Measurements from ENCODE around the gene ACSS2. TPM values are rescaled to one million over a fixed set of nuclear protein-coding genes. Genes with fewer than 3 reads are reported as not detected.
"Not testable (repeated sequence)": the region's sequence is repeated elsewhere in the genome, so short reads cannot be mapped to it uniquely, and the experiment has no call there.

ACSS2 gene
- total RNA-seq, 1 donor from 2014 or later: 149 TPM

DNA sequence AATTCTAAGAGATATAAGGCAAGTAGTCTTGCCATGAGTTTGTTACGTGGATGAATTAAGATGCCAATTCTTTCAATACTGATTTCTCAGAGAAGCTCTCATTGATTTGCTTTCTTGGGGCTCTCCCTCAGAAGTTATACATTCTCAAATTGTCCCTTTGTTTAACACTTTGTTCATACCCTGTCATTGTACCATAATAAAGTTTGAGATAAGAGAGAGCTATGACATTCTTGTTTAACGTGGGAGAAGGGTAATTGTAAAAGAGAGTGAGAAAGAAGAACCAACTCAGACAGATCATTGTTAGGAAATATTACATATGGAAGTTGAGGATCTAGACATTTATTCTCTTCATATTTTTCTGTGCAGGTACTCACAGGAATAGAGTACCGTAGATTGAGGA, 19.1 kb downstream of the ACSS2 start:
- intact Hi-C loops (cut with DNase I): no loop called here
- ATAC-seq: no peak
- no peak for DNase-seq (ENCODE audit: missing footprints)

DNA sequence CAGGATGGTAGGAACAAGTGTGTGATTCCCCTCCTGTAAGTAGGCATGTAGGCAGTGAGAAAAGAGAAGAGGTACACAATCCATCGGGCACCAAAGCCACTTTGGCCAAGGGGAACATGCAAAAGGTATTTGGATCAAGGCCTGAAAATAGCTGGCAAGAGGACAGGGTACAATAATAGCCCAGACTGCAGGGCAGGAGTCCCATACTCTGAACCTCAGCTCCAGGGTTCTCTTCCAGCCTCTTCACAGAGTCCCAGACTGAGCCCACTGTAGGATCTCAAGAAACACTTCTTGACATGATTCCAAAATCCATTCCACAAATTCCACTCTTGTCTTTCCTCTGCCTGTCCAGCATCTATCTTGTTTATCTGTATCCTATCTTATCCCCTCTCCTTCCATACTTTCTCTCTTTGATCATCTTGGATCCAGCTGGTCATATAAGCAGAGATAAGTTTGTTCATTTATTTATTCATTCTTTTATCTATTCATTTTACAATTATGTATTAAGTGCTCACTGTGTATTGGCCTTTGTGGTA, 19.7 kb downstream of the ACSS2 start:
- DNase-seq (ENCODE audit: missing footprints): no peak
- intact Hi-C loops (cut with DNase I): no loop called here
- ATAC-seq: peak; percentile 85

DNA sequence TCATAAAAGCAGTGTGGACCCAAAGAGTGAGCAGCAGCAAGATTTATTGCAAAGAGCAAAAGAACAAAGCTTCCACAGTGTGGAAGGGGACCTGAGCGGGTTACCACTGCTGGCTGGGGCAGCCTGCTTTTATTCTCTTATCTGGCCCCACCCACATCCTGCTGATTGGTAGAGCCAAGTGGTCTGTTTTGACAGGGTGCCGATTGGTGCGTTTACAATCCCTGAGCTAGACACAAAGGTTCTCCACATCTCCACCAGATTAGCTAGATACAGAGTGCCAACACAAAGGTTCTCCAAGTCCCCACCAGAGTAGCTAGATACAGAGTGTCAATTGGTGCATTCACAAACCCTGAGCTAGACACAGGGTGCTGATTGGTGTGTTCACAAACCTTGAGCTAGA, 21.7 kb downstream of the ACSS2 start:
- intact Hi-C loops (cut with DNase I); DNase-seq (ENCODE audit: missing footprints); ATAC-seq: not testable (repeated sequence)

DNA sequence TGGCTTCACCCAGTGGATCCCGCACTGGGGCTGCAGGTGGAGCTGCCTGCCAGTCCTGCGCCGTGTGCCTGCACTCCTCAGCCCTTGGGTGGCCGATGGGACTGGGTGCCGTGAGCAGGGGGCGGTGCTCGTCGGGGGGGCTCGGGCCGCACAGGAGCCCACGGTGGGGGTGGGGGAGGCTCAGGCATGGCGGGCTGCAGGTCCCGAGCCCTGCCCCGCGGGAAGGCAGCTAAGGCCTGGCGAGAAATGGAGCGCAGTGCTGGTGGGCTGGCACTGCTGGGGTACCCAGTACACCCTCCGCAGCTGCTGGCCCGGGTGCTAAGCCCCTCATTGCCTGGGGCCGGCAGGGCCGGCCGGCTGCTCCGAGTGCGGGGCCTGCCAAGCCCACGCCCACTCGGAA, 22.3 kb downstream of the ACSS2 start:
- intact Hi-C loops (cut with DNase I); ATAC-seq; DNase-seq (ENCODE audit: missing footprints): not testable (repeated sequence)

DNA sequence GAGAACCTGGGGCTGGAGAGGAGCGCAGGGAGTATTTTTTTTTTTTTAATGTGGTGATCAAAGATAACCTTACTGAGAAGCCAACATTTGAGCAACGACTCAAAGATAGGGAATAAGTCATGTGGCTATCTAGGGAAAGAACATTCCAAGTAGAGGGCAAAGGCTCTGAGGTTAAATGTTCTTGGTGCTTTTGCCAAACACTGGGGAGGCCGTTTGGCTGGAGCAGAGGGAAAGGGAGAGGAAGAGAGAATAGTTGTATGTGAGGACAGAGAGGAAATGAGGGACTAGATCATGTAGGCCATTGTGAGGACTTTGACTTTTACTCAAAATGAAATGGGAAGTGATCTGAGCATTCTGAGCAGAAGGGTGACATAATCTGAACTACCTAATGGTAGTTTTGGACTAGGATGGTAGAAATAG, 27.8 kb downstream of the ACSS2 start:
- no peak for DNase-seq (ENCODE audit: missing footprints)
- intact Hi-C loops (cut with DNase I): no loop called here
- peak; percentile 17 for ATAC-seq

DNA sequence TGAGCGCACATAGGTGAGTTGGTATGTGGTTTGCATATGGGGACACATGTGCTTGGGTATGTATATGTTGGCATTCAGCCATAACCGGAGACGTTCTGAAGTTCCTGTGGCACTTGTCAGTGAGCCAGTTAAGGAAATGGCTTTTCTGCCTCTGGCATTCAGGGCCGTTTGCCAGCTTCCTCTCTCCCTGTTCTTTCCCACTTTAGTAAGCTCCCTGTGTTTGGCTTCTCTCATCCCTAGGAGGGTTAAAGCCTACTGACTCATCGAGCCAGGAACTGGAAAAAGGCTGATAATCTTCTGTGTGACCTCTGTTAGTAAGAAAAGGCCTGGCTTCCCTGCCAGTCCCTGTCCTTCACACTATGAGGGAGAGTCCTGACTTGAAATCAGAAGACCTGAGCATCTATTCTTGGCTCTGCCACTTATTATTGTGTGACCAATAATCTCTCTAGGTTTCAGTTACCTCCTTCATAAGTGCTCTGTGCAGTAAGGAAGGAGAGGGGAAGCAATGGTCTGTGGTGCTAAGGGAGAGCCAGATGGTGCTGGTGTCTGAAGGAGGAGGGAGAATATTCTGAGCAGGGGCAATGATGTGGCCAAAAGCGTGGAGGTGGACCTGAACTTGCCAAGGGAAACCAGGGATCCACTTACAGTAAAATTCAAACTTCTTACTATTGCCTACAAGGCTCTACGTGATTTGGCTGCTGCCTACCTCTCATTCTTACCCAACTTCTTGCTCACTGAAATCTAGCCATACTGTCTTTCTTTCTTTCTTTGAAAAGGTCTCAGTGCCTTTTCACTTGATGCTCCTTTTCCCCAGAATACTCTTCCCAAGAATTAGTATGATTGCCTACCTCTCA, 31.4 kb downstream of the ACSS2 start:
- DNase-seq (ENCODE audit: missing footprints): no peak
- intact Hi-C loops (cut with DNase I): loop anchor here (5.0 kb wide), 1 partner anchor 34 kb away; no protein-coding TSS in a partner anchor
- peak; percentile 94 for ATAC-seq

DNA sequence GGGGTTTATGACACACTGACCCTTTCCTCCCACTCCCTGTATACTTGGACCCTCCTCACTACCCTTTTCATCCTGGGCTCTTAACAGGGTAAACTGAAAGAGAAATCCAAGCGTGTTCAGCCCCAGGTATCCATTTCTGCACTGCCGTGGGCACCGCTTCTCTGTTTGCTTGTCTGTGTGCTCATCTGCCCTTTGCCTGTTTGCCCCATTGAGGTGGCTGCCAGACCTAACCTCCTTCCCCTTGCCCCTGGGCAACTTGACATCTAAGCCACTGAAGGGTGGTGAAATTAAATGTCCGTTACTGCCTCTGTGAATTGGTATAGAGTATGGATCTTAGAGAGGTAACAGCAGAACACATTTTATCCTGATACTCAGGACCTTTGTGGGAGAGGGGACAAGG, 38.7 kb downstream of the ACSS2 start:
- DNase-seq (ENCODE audit: missing footprints) (no peak), ATAC-seq (no peak)
- intact Hi-C loops (cut with DNase I): no loop called here

DNA sequence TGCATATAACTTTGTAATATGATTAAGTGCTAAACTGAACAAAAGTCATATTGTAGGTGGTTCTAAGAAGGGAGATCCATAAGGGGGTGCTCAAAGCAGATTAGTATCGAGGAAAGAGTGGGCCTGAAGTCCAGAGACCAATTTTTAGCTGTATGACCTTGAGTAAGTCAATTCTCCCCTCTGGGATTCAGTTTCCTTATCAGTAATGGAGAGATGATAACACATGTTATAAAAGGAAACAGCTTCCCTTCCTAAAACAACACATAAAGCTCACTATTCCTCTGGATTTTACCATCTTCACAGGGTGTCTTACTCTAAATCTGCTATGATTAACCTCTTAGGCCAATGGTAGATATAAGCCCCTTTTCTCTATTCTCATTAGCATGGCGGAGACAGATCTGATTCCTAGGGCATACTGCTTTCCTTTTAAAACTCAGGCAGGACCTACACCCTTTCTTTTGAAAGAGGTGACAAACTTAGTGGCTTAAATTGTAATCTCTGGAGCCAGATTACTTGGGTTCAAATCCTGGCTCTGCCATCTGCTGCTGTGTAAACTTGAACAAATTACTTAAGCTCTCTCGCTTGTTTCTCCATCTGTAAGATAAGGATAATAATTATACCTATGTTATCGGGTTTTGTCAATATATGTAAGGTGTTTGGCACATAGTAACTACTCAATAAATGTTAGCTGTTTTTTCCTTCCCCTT, 39.5 kb downstream of the ACSS2 start:
- ATAC-seq: no peak
- DNase-seq (ENCODE audit: missing footprints): no peak
- intact Hi-C loops (cut with DNase I): no loop called here

DNA sequence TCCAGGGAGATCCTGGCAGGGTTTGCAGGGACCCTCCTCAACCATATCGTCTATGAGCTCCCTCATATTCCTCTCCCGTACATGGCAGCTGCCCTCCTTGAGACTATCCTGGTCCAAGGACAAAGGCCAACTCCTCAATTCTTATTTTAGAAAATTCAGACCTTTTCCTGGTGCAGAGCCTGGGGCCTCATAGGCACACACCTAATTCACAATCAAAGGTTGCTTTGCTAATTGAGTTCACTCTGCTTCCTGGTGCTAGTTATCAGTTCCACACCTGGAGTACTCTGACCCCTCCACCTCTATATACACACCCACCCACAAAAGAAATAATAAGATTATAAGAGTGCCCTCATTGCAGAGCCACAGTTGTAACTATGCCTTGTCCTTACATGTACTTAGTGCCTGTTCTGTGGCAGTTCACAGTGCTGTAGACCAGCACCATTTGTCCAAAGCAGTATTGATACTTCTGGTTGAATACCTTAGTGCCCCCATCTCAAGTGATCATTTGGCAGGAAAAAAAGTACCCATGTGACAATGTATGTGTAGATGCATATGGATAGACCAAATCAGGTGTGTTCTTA, 40.5 kb downstream of the ACSS2 start:
- no peak for ATAC-seq
- intact Hi-C loops (cut with DNase I): no loop called here
- DNase-seq (ENCODE audit: missing footprints): no peak

DNA sequence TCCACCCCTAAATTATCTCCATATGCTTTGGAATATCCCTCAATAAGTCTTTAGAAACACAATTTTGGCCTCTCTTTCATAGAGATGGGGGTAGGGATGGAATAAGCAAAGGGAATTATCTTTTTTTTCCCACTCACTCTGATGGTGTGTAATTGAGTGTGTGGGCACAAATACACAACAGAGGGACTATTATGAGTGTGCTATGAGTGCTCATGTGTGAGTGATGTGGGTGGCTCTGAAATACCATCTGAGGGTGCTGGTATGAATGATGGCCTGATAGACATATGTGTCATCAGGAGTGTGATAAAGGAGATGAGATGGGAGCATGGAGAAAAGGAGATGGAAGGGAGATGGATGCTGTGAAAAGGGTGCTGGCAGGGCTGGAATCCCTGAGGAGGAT, 43.6 kb downstream of the ACSS2 start:
- no peak for DNase-seq (ENCODE audit: missing footprints)
- intact Hi-C loops (cut with DNase I): no loop called here
- no peak for ATAC-seq

DNA sequence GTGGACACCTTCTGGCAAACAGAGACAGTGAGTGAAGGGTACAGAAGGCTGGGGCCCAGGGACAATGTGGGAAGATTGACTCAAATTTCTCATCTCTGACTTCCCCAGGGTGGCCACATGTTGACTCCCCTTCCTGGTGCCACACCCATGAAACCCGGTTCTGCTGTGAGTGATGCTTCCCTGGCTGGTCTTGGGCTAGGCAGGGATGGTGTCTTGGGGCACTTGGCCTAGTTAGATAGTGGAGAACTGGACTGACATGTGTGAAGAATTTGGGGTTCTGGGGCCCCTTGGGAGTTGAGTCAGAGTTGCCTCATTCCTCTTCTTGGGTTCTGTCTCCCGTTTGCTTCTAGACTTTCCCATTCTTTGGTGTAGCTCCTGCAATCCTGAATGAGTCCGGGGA, 45.0 kb downstream of the ACSS2 start:
- DNase-seq (ENCODE audit: missing footprints): no peak
- intact Hi-C loops (cut with DNase I): no loop called here
- no peak for ATAC-seq

DNA sequence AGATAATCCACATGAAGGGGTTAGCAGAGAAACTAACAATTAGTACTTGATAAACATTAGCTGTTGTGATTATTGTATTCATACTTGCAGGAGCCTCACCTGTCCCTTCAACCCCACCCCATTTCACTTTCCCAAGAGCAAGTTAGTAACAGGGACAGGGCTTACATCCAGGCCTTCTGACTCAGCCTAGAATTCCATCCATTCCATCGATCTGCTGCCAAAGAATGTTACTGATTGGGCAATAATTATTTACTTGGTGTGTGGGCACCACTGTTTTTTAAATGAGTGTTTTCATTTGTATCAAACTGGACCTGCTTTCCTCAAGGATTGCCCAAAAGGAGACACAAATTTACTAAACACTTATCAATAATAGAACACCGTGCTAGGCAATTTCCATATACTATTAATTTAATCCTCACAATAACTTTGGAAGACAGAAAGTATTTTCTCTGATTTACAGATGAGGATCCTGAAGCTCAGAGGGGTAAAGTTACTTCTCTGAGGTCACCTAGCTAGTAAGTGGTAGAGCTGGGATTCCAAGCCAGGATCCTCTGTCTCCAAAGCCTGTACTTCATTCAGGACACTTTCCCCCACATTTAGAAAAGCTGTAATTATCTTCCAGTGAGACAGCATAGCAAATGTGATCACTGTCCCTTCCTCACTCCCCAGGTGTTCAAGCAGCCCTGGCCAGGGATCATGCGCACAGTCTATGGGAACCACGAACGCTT, 46.4 kb downstream of the ACSS2 start:
- DNase-seq (ENCODE audit: missing footprints) (no peak), ATAC-seq (peak; percentile 72)
- intact Hi-C loops (cut with DNase I): no loop called here

DNA sequence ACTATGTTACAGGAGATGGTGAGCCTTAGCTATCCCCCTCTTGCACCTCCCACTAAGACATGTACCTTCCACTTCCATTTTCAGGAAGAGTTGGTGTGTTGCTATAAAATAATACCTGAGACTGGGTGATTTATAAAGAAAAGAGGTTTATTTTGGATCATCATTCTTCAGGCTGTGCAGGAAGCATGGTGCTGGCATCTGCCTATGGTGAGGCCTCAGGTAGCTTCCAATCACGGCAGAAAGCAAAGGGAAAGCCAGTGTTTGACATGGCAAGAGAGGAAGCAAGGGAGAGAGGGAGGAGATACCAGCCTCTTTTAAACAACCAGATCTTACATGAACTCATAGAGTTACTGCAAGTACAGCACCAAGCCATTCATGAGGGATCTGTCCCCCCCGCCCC, 47.0 kb downstream of the ACSS2 start:
- no peak for DNase-seq (ENCODE audit: missing footprints)
- intact Hi-C loops (cut with DNase I): no loop called here
- no peak for ATAC-seq

DNA sequence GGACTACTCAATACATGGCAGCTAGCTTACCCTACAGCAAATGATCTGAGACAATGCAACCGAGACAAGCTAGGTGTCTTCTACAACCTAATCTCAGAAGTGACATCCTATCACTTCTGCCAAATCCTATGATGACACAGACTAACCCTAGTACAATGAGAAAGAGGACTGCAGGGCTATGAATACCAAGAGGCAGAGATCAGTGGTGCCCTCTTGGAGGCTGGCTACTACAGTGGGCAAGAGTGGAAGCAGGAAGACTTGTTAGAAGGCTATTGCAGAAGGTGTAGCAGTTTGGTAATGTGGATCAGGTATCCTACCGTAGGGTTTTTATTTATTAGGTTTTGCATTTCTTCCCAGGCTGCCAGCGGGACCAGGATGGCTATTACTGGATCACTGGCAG, 48.9 kb downstream of the ACSS2 start:
- intact Hi-C loops (cut with DNase I): no loop called here
- DNase-seq (ENCODE audit: missing footprints) (no peak), ATAC-seq (no peak)

DNA sequence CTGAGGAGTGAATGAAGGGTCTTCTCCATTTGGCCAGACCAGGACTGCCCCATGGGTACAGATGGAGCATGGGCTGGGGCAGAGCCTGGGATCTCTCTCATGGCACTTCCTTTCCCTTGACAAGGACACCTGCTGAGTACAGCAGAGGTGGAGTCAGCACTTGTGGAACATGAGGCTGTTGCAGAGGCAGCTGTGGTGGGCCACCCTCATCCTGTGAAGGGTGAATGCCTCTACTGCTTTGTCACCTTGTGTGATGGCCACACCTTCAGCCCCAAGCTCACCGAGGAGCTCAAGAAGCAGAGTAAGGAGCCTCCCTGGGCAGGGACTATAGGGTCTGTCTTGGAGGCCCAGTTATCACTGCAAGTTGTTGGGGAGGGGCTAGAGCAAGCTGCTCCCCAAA, 49.6 kb downstream of the ACSS2 start:
- DNase-seq (ENCODE audit: missing footprints): no peak
- intact Hi-C loops (cut with DNase I): no loop called here
- ATAC-seq: no peak

DNA sequence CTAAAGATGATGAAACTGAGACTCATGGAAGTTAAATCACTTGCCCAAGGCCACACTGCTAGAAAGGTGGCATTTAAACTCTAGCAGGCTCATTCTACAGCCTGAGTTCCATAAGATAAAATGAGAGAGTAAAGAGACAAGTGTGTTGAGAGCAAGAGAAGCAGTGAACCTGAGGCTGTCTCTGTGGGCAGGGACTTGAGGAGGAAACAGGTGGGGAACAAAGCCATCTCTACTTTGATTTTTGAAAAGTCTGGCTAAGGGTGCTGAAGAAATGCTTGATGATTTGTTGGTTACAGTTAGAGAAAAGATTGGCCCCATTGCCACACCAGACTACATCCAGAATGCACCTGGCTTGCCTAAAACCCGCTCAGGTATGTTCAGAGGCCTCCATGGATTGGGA, 50.2 kb downstream of the ACSS2 start:
- DNase-seq (ENCODE audit: missing footprints) (no peak), ATAC-seq (no peak)
- intact Hi-C loops (cut with DNase I): no loop called here

DNA sequence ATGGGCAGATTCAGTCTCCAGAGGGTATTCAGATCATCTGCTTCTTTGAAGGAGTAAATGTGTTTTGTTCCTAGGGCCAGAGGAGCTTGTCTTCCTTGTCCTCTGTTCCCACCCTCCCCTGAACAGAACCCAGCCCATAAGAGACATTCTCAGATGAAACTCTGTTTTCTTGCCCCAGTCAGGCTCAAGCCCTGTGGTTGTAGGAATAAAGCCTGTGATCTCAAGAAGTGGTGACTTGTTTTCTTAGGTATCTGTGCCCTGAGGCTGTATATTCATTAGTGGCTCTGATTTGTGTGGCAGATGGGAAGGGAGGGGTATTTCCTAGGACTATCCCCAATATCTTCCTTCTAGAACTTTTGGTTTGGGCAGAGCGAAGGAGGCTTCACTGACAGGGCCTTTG, 51.3 kb downstream of the ACSS2 start:
- intact Hi-C loops (cut with DNase I): no loop called here
- DNase-seq (ENCODE audit: missing footprints) (no peak), ATAC-seq (no peak)

DNA sequence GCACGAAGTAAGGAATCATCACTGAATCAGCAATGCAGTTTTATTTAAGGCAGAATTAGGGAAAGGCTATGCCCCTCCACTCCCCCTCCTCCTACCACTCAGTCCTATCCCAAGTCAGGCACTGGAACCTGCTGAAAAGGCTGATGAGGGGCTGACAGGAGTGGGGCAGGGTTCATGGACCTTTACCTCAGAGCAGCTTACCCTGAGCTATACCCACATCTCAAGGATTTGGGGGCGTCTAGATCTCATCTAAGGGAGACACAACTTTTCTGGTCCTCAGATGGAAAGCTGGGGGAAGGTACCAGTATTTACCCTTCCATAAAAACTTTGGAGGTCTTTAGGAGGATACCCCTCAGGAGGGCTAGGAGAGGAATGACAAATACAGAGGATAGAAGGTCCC, 52.0 kb downstream of the ACSS2 start:
- no peak for ATAC-seq
- intact Hi-C loops (cut with DNase I): no loop called here
- DNase-seq (ENCODE audit: missing footprints): no peak

DNA sequence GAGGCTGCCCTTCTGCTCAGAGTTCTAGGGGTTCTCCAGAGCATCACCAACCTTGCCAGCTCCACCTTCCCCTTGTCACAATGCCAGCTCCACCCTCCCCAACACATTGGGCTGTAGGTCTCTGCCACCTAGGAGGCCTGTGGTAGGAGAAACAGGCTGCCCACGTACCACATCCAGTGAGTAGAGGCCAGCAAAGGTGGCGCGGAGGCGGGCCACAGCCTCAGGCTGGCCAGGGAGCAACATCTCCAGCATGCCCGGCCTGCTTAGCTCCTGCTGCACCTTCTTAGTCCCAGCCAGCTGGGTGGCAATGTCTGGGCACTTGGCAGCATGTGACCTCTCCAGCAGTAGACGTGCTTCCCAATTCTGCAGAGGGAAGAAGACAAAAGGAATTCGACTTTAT, 55.4 kb downstream of the ACSS2 start:
- DNase-seq (ENCODE audit: missing footprints) (no peak), ATAC-seq (no peak)
- intact Hi-C loops (cut with DNase I): no loop called here
